ENCODE measurements around the gene DOC2B.

GRCh38 chr17:199191-199604, 17.7 kb upstream of the DOC2B start:
- TF ChIP-seq CTCF (IDR thresholded peaks at IDR 0.05; ENCODE audit: insufficient read depth, low read depth, low read length) (no peak), EZH2 (IDR thresholded peaks at IDR 0.05; ENCODE audit: insufficient read depth, low read length) (no peak)

All from astrocyte (in vitro differentiated cells and primary cell).